H1 (cell line): Measurements from ENCODE around the gene EPB41L1. TPM values are rescaled to one million over a fixed set of nuclear protein-coding genes. Genes with fewer than 3 reads are reported as not detected.
A peak's percentile ranks its signal among the peaks of the same experiment; 100 is the strongest.

Experiments
- CTCF ChIA-PET: fragments of 300-600 bp; sonication (Branson Sonifier 250); formaldehyde crosslinking; loops from one replicate; lab custom pipeline; 2021; ENCODE audit not compliant: partially characterized antibody; lab: Charles Lee
- POLR2A ChIA-PET: fragments of 300-600 bp; sonication (Branson Sonifier 250); formaldehyde crosslinking; loops from one replicate; lab custom pipeline; 2021; ENCODE audit warnings: inconsistent platforms; ENCODE audit not compliant: partially characterized antibody; lab: Charles Lee
- DNase-seq, 2 experiments: peaks; one replicate each; pipeline versions ENCODE4 v3.0.0 to v3.0.0-alpha.2; 2010 to 2022; ENCODE audit warnings: low spot score in 2 of 2, low read depth in 1 of 2, mixed read lengths in 1 of 2
- FAIRE-seq: peaks from 2 replicates; lab custom pipeline; 2011; peaks lifted over from hg19 to GRCh38; lab: Jason Lieb, UNC
- H2AFZ ChIP-seq: 2 replicates; pipeline ENCODE4 v1.8.1; 2012; ENCODE audit warnings: low read length, inconsistent platforms
- H2AK5ac ChIP-seq: 2 replicates; pipeline ENCODE4 v1.6.1; 2013; ENCODE audit warnings: low read depth, low read length
- H2BK120ac ChIP-seq: replicated peaks from 2 replicates; pipeline ENCODE3; 2013; ENCODE audit warnings: low read depth, low read length, inconsistent platforms
- H2BK12ac ChIP-seq: 2 replicates; pipeline ENCODE4 v1.6.1; 2013; ENCODE audit warnings: low read depth, low read length
- H2BK15ac ChIP-seq: 2 replicates; pipeline ENCODE4 v1.6.1; 2013; ENCODE audit warnings: low read length
- H2BK20ac ChIP-seq: 2 replicates; pipeline ENCODE4 v1.6.1; 2013; ENCODE audit warnings: low read length
- H2BK5ac ChIP-seq: 2 replicates; pipeline ENCODE4 v1.6.1; 2013; ENCODE audit warnings: low read depth, low read length
- H3K14ac ChIP-seq: 2 replicates; pipeline ENCODE4 v1.6.1; 2013; ENCODE audit warnings: inconsistent platforms; ENCODE audit not compliant: insufficient read length
- H3K18ac ChIP-seq: 2 replicates; pipeline ENCODE4 v1.6.1; 2013; ENCODE audit warnings: low read length; ENCODE audit errors: extremely low read depth
- H3K23ac ChIP-seq: 2 replicates; pipeline ENCODE4 v1.6.1; 2013; ENCODE audit warnings: inconsistent platforms; ENCODE audit not compliant: insufficient read length
- H3K23me2 ChIP-seq: 2 replicates; pipeline ENCODE4 v1.6.1; 2013; ENCODE audit warnings: low read depth, low read length
- H3K27ac ChIP-seq: 2 replicates; pipeline ENCODE4 v1.6.1; 2011; ENCODE audit warnings: low read depth, low read length, inconsistent platforms
- H3K27me3 ChIP-seq, 4 experiments: replicated peaks in 1 of 4; 1 replicate in 1 of 4; 2 replicates in 3 of 4; pipeline versions ENCODE4 v1.6.1 to v1.8.1; 2011 to 2013; ENCODE audit warnings: low read length in 3 of 4, mild to moderate bottlenecking in 3 of 4, inconsistent platforms in 2 of 4, mixed read lengths in 2 of 4, moderate library complexity in 1 of 4; ENCODE audit not compliant: control insufficient read depth in 3 of 4, insufficient read depth in 3 of 4; ENCODE audit errors: extremely low read depth in 1 of 4
- H3K36me3 ChIP-seq, 4 experiments: 2 replicates each; pipeline versions ENCODE4 v1.6.1 to v1.8.1; 2011 to 2013; ENCODE audit warnings: mild to moderate bottlenecking in 4 of 4, low read length in 3 of 4, moderate library complexity in 2 of 4, control low read depth in 1 of 4, inconsistent platforms in 1 of 4; ENCODE audit not compliant: insufficient read depth in 4 of 4, control insufficient read depth in 2 of 4
- H3K4ac ChIP-seq: replicated peaks from 2 replicates; pipeline ENCODE3; 2013; ENCODE audit warnings: low read length, low read depth, mixed read lengths, inconsistent platforms; ENCODE audit not compliant: insufficient read length
- H3K4me1 ChIP-seq, 4 experiments: replicated peaks in 1 of 4; 1 replicate in 1 of 4; 2 replicates in 3 of 4; pipeline versions ENCODE4 v1.6.1 to v1.8.1; 2011 to 2013; ENCODE audit warnings: low read length in 3 of 4, inconsistent platforms in 2 of 4, mixed read lengths in 1 of 4; ENCODE audit not compliant: insufficient read depth in 4 of 4, control insufficient read depth in 3 of 4
- H3K4me2 ChIP-seq, 2 experiments: 2 replicates each; pipeline versions ENCODE4 v1.6.1 to v1.8.1; 2011 to 2013; ENCODE audit warnings: low read depth in 2 of 2, low read length in 2 of 2, control low read depth in 1 of 2, inconsistent platforms in 1 of 2, mild to moderate bottlenecking in 1 of 2; ENCODE audit not compliant: insufficient read depth in 1 of 2
- H3K4me3 ChIP-seq, 4 experiments: fragments of 200-600, 300-600 bp in 1 of 4; sonication (generic), shearing (Covaris generic), sonication (Bioruptor Twin) in 1 of 4; 2 replicates each; pipeline versions ENCODE4 v1.5.1 to v1.8.1; 2011 to 2016; ENCODE audit warnings: low read length in 4 of 4, low read depth in 3 of 4, control low read depth in 2 of 4, inconsistent platforms in 2 of 4, mild to moderate bottlenecking in 2 of 4, mixed read lengths in 1 of 4, moderate library complexity in 1 of 4; ENCODE audit not compliant: insufficient read depth in 2 of 4; ENCODE audit errors: extremely low read depth in 1 of 4
- H3K56ac ChIP-seq: replicated peaks from 2 replicates; pipeline ENCODE3; 2013; ENCODE audit warnings: low read depth, mild to moderate bottlenecking, mixed read lengths, low read length, inconsistent platforms; ENCODE audit not compliant: insufficient read length
- H3K79me1 ChIP-seq: 2 replicates; pipeline ENCODE4 v1.6.1; 2013; ENCODE audit warnings: low read depth, low read length, control low read depth
- H3K79me2 ChIP-seq, 2 experiments: 2 replicates each; pipeline versions ENCODE4 v1.6.1 to v1.8.1; 2012 to 2013; ENCODE audit warnings: low read length in 2 of 2, mild to moderate bottlenecking in 2 of 2, inconsistent platforms in 1 of 2; ENCODE audit not compliant: insufficient read depth in 2 of 2, control insufficient read depth in 1 of 2
- H3K9ac ChIP-seq, 4 experiments: replicated peaks in 1 of 4; 1 replicate in 1 of 4; 2 replicates in 3 of 4; pipeline versions ENCODE4 v1.6.1 to v1.8.1; 2011 to 2013; ENCODE audit warnings: low read depth in 3 of 4, low read length in 3 of 4, control low read depth in 2 of 4, mild to moderate bottlenecking in 2 of 4, moderate library complexity in 2 of 4, inconsistent platforms in 1 of 4; ENCODE audit errors: extremely low read depth in 1 of 4
- H3K9me3 ChIP-seq, 2 experiments: 2 replicates each; pipeline versions ENCODE4 v1.6.1 to v1.8.1; 2012 to 2013; ENCODE audit warnings: mild to moderate bottlenecking in 2 of 2, moderate library complexity in 2 of 2, control low read depth in 1 of 2, inconsistent platforms in 1 of 2, low read depth in 1 of 2, low read length in 1 of 2, mixed read lengths in 1 of 2; ENCODE audit not compliant: insufficient read depth in 2 of 2
- H4K20me1 ChIP-seq, 2 experiments: replicated peaks in 1 of 2; 2 replicates each; pipeline versions ENCODE3 to v1.8.1; 2011 to 2013; ENCODE audit warnings: inconsistent platforms in 2 of 2, low read length in 2 of 2, mild to moderate bottlenecking in 1 of 2; ENCODE audit not compliant: insufficient read depth in 2 of 2, control insufficient read depth in 1 of 2
- H4K5ac ChIP-seq: 2 replicates; pipeline ENCODE4 v1.6.1; 2013; ENCODE audit warnings: low read length, low read depth, mixed read lengths, inconsistent platforms; ENCODE audit not compliant: insufficient read length
- H4K8ac ChIP-seq: 2 replicates; pipeline ENCODE4 v1.8.0; 2013; ENCODE audit warnings: mild to moderate bottlenecking, moderate library complexity, low read length, inconsistent platforms; ENCODE audit not compliant: insufficient read depth; ENCODE audit errors: extremely low read depth
- H4K91ac ChIP-seq: replicated peaks from 2 replicates; pipeline ENCODE3; 2013; ENCODE audit warnings: low read length, mixed read lengths, inconsistent platforms; ENCODE audit not compliant: insufficient read length
- GTF2F1 ChIP-seq: IDR thresholded peaks from 2 replicates; pipeline ENCODE4 v1.6.1; 2012; ENCODE audit warnings: low read depth, low read length, improper control_type of control experiment, borderline replicate concordance
- HDAC2 ChIP-seq, 2 experiments: fragments of 300-600 bp in 1 of 2; sonication (generic) in 1 of 2; IDR thresholded peaks; 2 replicates each; pipeline ENCODE4 v1.6.1; 2011 to 2012; ENCODE audit warnings: low read depth in 2 of 2, low read length in 2 of 2, mild to moderate bottlenecking in 2 of 2, moderate library complexity in 2 of 2, borderline replicate concordance in 1 of 2, inconsistent platforms in 1 of 2
- PHF8 ChIP-seq: fragments of 200-600 bp; sonication (generic); conservative IDR thresholded peaks from 2 replicates; pipeline ENCODE4 v1.7.1; 2012; ENCODE audit warnings: low read depth, mild to moderate bottlenecking, inconsistent platforms, low read length, moderate library complexity
- RNF2 ChIP-seq: fragments of 200-900, 300-1000 bp; sonication (generic); IDR thresholded peaks from 2 replicates; pipeline ENCODE4 v1.7.1; 2016; ENCODE audit warnings: borderline replicate concordance, low read depth, mild to moderate bottlenecking, antibody characterized with exemption, low read length; ENCODE audit not compliant: poor library complexity, severe bottlenecking; ENCODE audit errors: missing control alignments
- SIRT6 ChIP-seq: IDR thresholded peaks from one replicate; pipeline ENCODE4 v1.7.1; 2012; ENCODE audit warnings: low read length, inconsistent platforms
- WGBS, 2 experiments: shearing (Covaris generic) in 1 of 2; methylation state at CpG; one replicate each; pipeline versions ENCODE4 v1.1.6 to v1.1.7; 2013 to 2015; ENCODE audit warnings: low lambda C conversion rate in 2 of 2, mixed read lengths in 2 of 2, inconsistent platforms in 1 of 2, low coverage in 1 of 2, missing lambda C conversion rate in 1 of 2; ENCODE audit not compliant: insufficient replicate concordance in 2 of 2, insufficient coverage in 1 of 2, insufficient read length in 1 of 2; ENCODE audit errors: extremely low coverage in 1 of 2, missing lambda C conversion rate in 1 of 2; 5-methylcytosine and 5-hydroxymethylcytosine counted together
- polyA plus RNA-seq, 7 experiments: library from polyadenylated mRNA; depleted of rRNA in 3 of 7; stranded (reverse) in 5 of 7; unstranded in 2 of 7; fragments of >200 nt in 5 of 7; fragments of 200-250 nt in 2 of 7; gene quantifications; 1 replicate in 5 of 7; 2 replicates in 1 of 7; 4 replicates in 1 of 7; pipeline versions ENCODE4 v1.2.1 to v1.2.3, GENCODE V29; 2011 to 2013; ENCODE audit warnings: missing spikeins in 2 of 7, mixed read lengths in 2 of 7
- total RNA-seq: library from RNA; stranded (reverse); fragmentation: NEBNext Ultra II Directional; extraction: Animal tissue kit (Norgen Biotek cat#: 25700); gene quantifications from 2 replicates; pipeline ENCODE4 v1.2.1, GENCODE V29; 2021

Gene EPB41L1
- total and polyA plus RNA-seq, 2 of the 8 experiments (the other 6 are each of a cell fraction or from before 2014, with no cell fraction given) = 14.8 to 36.0 TPM

DNA sequence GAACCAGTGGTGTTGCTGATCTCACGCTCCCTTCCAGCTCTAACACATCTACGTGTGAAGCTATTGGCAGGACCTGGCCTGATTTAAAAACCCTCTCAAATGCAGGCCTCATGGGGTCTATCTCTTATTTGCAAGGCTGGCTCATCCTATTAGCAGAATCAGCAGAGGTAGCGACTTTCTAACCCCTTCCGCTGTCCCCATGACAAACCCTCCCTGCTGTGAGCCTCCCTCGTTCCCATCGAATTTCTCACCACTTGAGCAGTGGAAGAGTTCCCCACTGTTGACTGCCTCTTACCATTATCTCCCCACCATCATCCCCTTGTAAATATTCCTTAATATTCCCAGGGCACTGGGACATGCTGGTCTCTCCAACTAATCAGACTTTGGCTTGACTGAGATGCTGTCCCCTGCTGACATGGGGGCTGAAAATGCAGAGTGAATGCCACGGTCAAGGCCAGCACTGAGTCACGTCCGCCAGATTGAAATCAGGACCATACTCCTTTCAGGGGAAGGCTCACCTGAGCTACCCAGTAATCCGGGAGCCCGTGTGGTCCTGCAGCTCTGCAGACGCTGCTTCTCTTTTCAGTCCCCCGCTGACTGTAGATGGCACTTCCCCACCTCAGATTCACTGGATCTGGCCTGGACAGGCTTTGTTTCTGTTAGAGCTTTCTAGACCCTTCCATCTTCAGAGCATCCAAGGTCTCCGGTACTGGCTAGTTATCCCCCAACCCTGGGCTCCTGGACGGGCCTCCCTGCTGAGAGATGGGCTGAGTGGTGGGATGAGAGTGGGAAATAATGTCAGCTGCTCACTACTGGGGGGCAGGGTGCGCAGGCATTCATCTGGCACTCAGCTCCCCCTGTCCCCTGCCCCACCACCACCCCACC is 104.9 kb downstream of the EPB41L1 start:
- Histone ChIP-seq H3K23ac (no peak overlapping the region), H3K4me2 (peak overlapping the region; percentile 38 to 44), H2BK120ac (no peak overlapping the region), H3K4me3 (0 out of 8 replicates have a peak overlapping the region, but pooled peaks of 1 of the 4 experiments have one; percentile 21), H3K9ac (no peak overlapping the region; a peak in 2 of 7 replicates), H3K27ac (no peak overlapping the region), H3K4me1 (peaks cover 7 to 10% (median 8%) of the 10 kb centered on the region in 4 experiments; a peak in 5 of 7 replicates), H3K27me3 (no peaks in the 10 kb centered on the region), H3K79me1 (no peaks in the 10 kb centered on the region), H3K23me2 (no peaks in the 10 kb centered on the region), H3K56ac (no peak overlapping the region), H3K36me3 (peaks cover 0 to 5% (median 0%) of the 10 kb centered on the region in 4 experiments; a peak in 4 of 8 replicates), H3K9me3 (no peaks in the 10 kb centered on the region)
- FAIRE-seq (peak; percentile 48), DNase-seq (no peak)
- CTCF ChIA-PET = interaction anchor here (0.6 to 1.9 kb wide), 9 partner anchors 14 to 1144 kb away, joined by 3 to 8 read pairs (median 3); no protein-coding TSS in a partner anchor
- POLR2A ChIA-PET = interaction anchor here (0.6 to 1.6 kb wide), 6 partner anchors 12 to 619 kb away, joined by 3 to 6 read pairs (median 3); no protein-coding TSS in a partner anchor
- no peak for TF ChIP-seq PHF8
- no peak for TF ChIP-seq GTF2F1
- TF ChIP-seq HDAC2 (IDR thresholded peaks at IDR 0.05; ENCODE audit: borderline replicate concordance in 1 of 2, low read depth in 2 of 2, low read length in 2 of 2) = no peak
- TF ChIP-seq SIRT6 = no peak
- no peak for TF ChIP-seq RNF2
- TF ChIP-seq, all 59 proteins: peak for 0
- H4K91ac ChIP-seq = no peak overlapping the region
- no peak overlapping the region for H2BK15ac ChIP-seq
- H2AFZ ChIP-seq = no peak overlapping the region
- no peak overlapping the region for H3K4ac ChIP-seq
- no peaks in the 10 kb centered on the region for H3K79me2 ChIP-seq
- H3K14ac ChIP-seq = no peak overlapping the region
- no peak overlapping the region for H2BK5ac ChIP-seq
- H2BK12ac ChIP-seq = 0 out of 2 replicates have a peak overlapping the region, but pooled peaks have one; percentile 9
- no peak overlapping the region for H2AK5ac ChIP-seq
- 43% methylated on average over 13 of the region's 16 CpGs; no CpG with 5 or more reads in 1 of the 2 experiments for WGBS, 2 experiments
- no peak overlapping the region for H4K8ac ChIP-seq
- no peak overlapping the region for H4K5ac ChIP-seq
- no peak overlapping the region for H3K18ac ChIP-seq
- H4K20me1 ChIP-seq = peaks cover 0 to 2% of the 10 kb centered on the region in 2 experiments
- H2BK20ac ChIP-seq = no peak overlapping the region
